ENCODE measurements around the gene FBXW7.

GRCh38 chr4:152372444-152372843 lies 163.4 kb downstream of the FBXW7 start:
- TF ChIP-seq POLR2A (IDR thresholded peaks at IDR 0.05) (no peak), CTCF (IDR thresholded peaks at IDR 0.05) (no peak), POLR2AphosphoS5 (IDR thresholded peaks at IDR 0.05; ENCODE audit: insufficient read depth in 1 of 2, low read depth in 1 of 2) (no peak)
